Bronchial smooth muscle cell (primary cell): Measurements from ENCODE around the gene YAP1. TPM values are rescaled to one million over a fixed set of nuclear protein-coding genes. Genes with fewer than 3 reads are reported as not detected.

Experiments used
- total RNA-seq: library from RNA; depleted of rRNA; stranded (reverse); fragments of >200 nt; gene quantifications from 2 replicates; pipeline ENCODE4 v1.2.1, GENCODE V29; 2014

Gene YAP1
- total RNA-seq, result 115 and 123 TPM in 2 replicates

DNA sequence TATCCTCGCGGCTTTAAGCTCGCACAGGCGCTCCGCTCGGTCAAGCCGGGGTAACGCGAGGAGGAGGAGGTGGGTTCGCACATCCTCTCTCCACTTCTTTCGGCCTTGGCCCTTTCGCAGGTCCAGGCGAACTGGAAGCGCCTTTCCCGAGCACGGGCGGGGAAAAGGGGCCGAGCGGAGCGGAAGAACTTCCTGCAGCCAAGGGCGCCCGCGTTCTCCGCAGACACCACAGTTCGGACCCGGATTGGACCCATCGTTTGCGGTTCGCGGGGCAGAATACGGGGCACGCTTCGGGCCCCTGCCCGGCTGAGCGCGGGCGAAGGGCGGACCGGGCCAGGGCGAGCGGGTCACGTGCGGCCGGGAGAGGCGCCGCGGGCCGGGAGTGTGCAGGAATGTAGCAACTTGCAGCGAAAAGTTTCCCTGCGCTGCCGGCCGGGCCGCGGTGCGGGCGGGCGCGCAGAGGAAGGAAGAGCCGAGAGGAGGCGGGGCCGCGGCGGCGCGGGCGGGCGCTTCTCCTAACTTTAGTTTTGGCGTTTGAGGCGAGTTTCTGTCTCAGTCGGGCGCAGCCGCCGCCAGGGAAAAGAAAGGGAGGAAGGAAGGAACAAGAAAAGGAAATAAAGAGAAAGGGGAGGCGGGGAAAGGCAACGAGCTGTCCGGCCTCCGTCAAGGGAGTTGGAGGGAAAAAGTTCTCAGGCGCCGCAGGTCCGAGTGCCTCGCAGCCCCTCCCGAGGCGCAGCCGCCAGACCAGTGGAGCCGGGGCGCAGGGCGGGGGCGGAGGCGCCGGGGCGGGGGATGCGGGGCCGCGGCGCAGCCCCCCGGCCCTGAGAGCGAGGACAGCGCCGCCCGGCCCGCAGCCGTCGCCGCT, at the start of gene YAP1:
YAP1 (plus strand) TSS at position 552 of the 865 bp plus-strand sequence. CDS start 402 bp downstream, outside the sequence.

Other genes with a start within 250 kb of the YAP1 start
- 1.5 and 3.0 TPM in 2 replicates for gene CEP126, start 195.4 kb upstream of the YAP1 start, total RNA-seq
- 0.34 and 0.63 TPM in 2 replicates for gene ANGPTL5, start 193.9 kb upstream of the YAP1 start, total RNA-seq
- 1.8 and 4.7 TPM in 2 replicates for gene CFAP300, start 63.0 kb upstream of the YAP1 start, total RNA-seq
- gene BIRC3, start 207.0 kb downstream of the YAP1 start, total RNA-seq, result 0.47 and 1.5 TPM in 2 replicates
- gene BIRC2, start 236.8 kb downstream of the YAP1 start, total RNA-seq, result 29.9 and 39.1 TPM in 2 replicates